Spleen (tissue), 11 donors: ENCODE measurements around the gene HEMK1. TPM values are rescaled to one million over a fixed set of nuclear protein-coding genes. Genes with fewer than 3 reads are reported as not detected.
A peak's percentile ranks its signal among the peaks of the same experiment; 100 is the strongest.

Experiments
- DNase-seq: peaks from one replicate; pipeline ENCODE4 v3.0.0-alpha.2; 2020
- H3K27ac ChIP-seq, 8 donors: fragments of 200-600 bp; sonication (generic) in 7 of 8; 1 replicate in 4 of 8; 2 replicates in 4 of 8; pipeline versions ENCODE4 v1.5.0 to v1.8.0; 2016 to 2021; ENCODE audit warnings: inconsistent platforms in 4 of 8, mild to moderate bottlenecking in 4 of 8, moderate library complexity in 1 of 8
- H3K27me3 ChIP-seq, 7 donors: fragments of 200-600 bp; sonication (generic) in 6 of 7; replicated peaks in 1 of 7; 1 replicate in 4 of 7; 2 replicates in 3 of 7; pipeline versions ENCODE4 v1.5.0 to v1.8.0; 2016 to 2021; ENCODE audit warnings: inconsistent platforms in 3 of 7, mild to moderate bottlenecking in 1 of 7
- H3K36me3 ChIP-seq, 6 donors: fragments of 200-600 bp; sonication (generic) in 5 of 6; 1 replicate in 4 of 6; 2 replicates in 2 of 6; pipeline versions ENCODE4 v1.5.0 to v1.8.0; 2016 to 2021; ENCODE audit warnings: inconsistent platforms in 2 of 6
- H3K4me1 ChIP-seq, 6 donors: fragments of 200-600 bp; sonication (generic) in 5 of 6; 1 replicate in 3 of 6; 2 replicates in 3 of 6; pipeline versions ENCODE4 v1.5.0 to v1.8.0; 2016 to 2021; ENCODE audit warnings: inconsistent platforms in 3 of 6
- H3K4me3 ChIP-seq, 8 donors: fragments of 200-600 bp; sonication (generic) in 7 of 8; 1 replicate in 4 of 8; 2 replicates in 4 of 8; pipeline versions ENCODE4 v1.5.0 to v1.8.0; 2016 to 2021; ENCODE audit warnings: inconsistent platforms in 4 of 8, mild to moderate bottlenecking in 4 of 8, moderate library complexity in 2 of 8
- H3K9me3 ChIP-seq, 8 donors: fragments of 200-600 bp; sonication (generic) in 7 of 8; 1 replicate in 4 of 8; 2 replicates in 4 of 8; pipeline versions ENCODE4 v1.5.0 to v1.8.0; 2016 to 2021; ENCODE audit warnings: inconsistent platforms in 4 of 8
- POLR2A ChIP-seq, 3 donors: fragments of 450-650 bp; IDR thresholded peaks; one replicate each; pipeline ENCODE4 v1.5.1; 2017; ENCODE audit warnings: antibody characterized with exemption in 3 of 3, mild to moderate bottlenecking in 1 of 3
- POLR2AphosphoS5 ChIP-seq, 3 donors: sonication (generic); formaldehyde crosslinking; IDR thresholded peaks; one replicate each; pipeline ENCODE4 v1.5.1; 2017; ENCODE audit warnings: antibody characterized with exemption in 3 of 3
- WGBS, 5 donors: extraction: QIAGEN DNeasy Blood & Tissue Kit in 3 of 5; methylation state at CpG; one replicate each; pipeline versions ENCODE4 v1.1.5 to v1.1.7; 2013 to 2018; 5-methylcytosine and 5-hydroxymethylcytosine counted together
- intact Hi-C: fragments of 100-400 bp; cut with DNase I; formaldehyde crosslinking; loops from one replicate; pipeline ENCODE4 v1.15.0; 2023; ENCODE audit warnings: low total_unique reads
- polyA plus RNA-seq, 3 donors: library from polyadenylated mRNA; stranded (reverse); fragments of 200-250 nt; gene quantifications; one replicate each; pipeline ENCODE4 v1.2.1, GENCODE V29; 2013
- total RNA-seq, 7 donors: library from RNA; depleted of rRNA in 3 of 7; stranded (reverse); fragments of >200 nt in 3 of 7; fragmentation: NEBNext Ultra II Directional in 4 of 7; extraction: Animal tissue kit (Norgen Biotek cat#: 25700) in 4 of 7; gene quantifications; one replicate each; pipeline versions ENCODE4 v1.1.0 to v1.2.1, GENCODE V29; 2016 to 2021
- TF ChIP-seq, protein P1 (sequence below), 11 experiments: fragments of 200-600 bp in 7 of 11; fragments of 450-650 bp in 4 of 11; sonication (generic) in 4 of 11; IDR thresholded peaks in 8 of 11; conservative IDR thresholded peaks in 3 of 11; 1 replicate in 7 of 11; 2 replicates in 4 of 11; pipeline versions ENCODE4 v1.4.0 to v1.8.0; 2016 to 2021; ENCODE audit warnings: antibody characterized with exemption in 11 of 11, inconsistent platforms in 4 of 11, mild to moderate bottlenecking in 1 of 11
- donor health status: healthy with polysubstance abuse.
- donor health status: DM: no; HTN: no; CAD: no; lungs with moderate emphysema.
- donor health status: DM: no; HTN: no; CAD: no.
- donor health status: Bipolar disorder and iron deficiency.
- donor health status: healthy.
- donor health status: DM: no; HTN: no; CAD: no.
- donor health status: DM: yes; HTN: yes; CAD: no.

Gene HEMK1
- total and polyA plus RNA-seq, 10 donors = 7.6 to 45.2 (median 20.8) TPM

DNA sequence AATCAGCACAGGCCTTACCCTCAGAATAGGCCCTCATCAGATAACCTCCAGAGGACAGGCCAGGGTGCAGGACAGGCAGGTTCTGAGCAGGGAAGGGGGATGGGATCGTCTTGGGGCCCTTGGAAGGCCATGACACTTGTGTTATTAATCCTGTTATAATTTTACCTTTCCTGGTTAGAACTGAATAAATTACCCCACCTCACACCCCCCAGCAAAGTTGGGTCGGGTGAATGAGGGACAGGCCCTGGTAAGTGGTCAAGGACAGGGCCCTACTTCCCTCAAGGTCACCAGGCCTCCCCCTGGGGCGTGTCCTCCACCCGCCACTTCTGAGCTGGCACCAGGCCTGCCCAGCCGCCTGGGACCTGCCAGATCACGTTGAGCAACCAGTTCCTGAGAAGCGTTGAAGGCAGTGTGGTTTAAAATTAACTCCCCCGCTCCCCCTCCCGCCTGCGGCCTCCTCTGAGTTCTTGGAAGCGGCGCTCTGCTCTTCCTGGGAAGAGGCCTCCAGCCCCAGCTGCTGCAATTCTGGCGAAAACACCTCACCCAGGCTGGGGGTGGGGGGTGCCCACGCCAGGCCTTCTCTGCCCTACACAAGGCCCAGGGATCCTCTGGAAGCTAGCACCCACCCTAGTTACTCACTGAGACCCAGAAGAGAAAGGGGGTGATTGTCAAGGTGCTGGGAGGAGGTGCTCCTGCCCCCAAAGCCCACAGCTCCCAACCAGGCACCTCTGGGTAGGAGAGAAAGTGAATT lies 31.7 kb downstream of the HEMK1 start:
- peak overlapping the region in 1 of 8 donors; percentile 37 for H3K4me3 ChIP-seq
- peak; percentile 96 for DNase-seq
- WGBS, 5 donors = 2 to 4% (median 3%) methylated on average over 7 to 14 of the region's 14 CpGs
- peaks cover 0 to 30% (median 9%) of the 10 kb centered on the region in 6 donors for H3K36me3 ChIP-seq
- no peaks in the 10 kb centered on the region for H3K9me3 ChIP-seq
- no peak for TF ChIP-seq POLR2A (IDR thresholded peaks at IDR 0.05)
- peak; percentile 87 to 93 (median 89) for TF ChIP-seq POLR2AphosphoS5 (IDR thresholded peaks at IDR 0.05)
- H3K27me3 ChIP-seq = no peaks in the 10 kb centered on the region
- intact Hi-C loops = no loop called here
- H3K4me1 ChIP-seq = peaks cover 47 to 78% (median 70%) of the 10 kb centered on the region in 6 donors
- peak overlapping the region; percentile 59 to 93 (median 90) for H3K27ac ChIP-seq

DNA sequence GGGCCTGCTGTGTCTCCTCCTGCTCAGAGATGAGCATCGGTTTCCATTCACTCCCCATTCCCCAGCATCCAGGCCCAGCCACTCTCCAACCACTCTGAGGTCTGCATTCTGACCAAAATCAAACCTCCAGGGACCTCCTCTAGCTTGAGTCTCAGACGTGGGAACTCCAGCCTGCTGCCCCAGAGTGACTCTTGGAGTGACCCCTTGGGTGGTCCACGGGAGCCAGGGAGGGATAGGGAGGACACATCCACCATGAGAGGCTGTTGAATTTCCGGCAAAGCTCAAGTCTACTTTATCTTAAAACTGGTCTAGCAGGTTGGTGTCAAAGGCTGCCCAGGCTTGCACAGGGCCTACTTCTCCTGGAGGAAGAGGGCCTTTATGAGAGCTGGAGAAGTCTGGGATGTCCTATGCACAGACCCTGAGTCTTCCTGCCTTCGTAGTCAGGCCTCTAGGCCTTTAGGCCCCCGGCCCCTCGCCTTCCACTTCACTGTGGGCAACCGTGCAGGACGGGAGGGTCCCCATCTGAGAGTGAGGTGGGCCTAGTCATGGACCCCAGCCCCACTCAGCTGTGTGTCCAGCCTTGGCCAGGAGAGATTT lies 33.4 kb downstream of the HEMK1 start:
- WGBS, 5 donors = 78 to 87% (median 81%) methylated on average over 9 of the region's 9 CpGs
- peaks cover 49 to 95% (median 86%) of the 10 kb centered on the region in 6 donors for H3K4me1 ChIP-seq
- intact Hi-C loops = no loop called here
- no peak for DNase-seq
- no peak overlapping the region for H3K4me3 ChIP-seq
- H3K27me3 ChIP-seq = no peaks in the 10 kb centered on the region
- no peaks in the 10 kb centered on the region for H3K9me3 ChIP-seq
- peak overlapping the region; percentile 63 to 93 (median 90) for H3K27ac ChIP-seq
- TF ChIP-seq POLR2AphosphoS5 (IDR thresholded peaks at IDR 0.05) (no peak), POLR2A (IDR thresholded peaks at IDR 0.05) (no peak)
- TF ChIP-seq, protein P1, sequence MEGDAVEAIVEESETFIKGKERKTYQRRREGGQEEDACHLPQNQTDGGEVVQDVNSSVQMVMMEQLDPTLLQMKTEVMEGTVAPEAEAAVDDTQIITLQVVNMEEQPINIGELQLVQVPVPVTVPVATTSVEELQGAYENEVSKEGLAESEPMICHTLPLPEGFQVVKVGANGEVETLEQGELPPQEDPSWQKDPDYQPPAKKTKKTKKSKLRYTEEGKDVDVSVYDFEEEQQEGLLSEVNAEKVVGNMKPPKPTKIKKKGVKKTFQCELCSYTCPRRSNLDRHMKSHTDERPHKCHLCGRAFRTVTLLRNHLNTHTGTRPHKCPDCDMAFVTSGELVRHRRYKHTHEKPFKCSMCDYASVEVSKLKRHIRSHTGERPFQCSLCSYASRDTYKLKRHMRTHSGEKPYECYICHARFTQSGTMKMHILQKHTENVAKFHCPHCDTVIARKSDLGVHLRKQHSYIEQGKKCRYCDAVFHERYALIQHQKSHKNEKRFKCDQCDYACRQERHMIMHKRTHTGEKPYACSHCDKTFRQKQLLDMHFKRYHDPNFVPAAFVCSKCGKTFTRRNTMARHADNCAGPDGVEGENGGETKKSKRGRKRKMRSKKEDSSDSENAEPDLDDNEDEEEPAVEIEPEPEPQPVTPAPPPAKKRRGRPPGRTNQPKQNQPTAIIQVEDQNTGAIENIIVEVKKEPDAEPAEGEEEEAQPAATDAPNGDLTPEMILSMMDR (IDR thresholded peaks at IDR 0.05 in 8 of 11, conservative IDR thresholded peaks at IDR 0.05 in 3 of 11) = no peak
- H3K36me3 ChIP-seq = peaks cover 0 to 46% (median 25%) of the 10 kb centered on the region in 6 donors

DNA sequence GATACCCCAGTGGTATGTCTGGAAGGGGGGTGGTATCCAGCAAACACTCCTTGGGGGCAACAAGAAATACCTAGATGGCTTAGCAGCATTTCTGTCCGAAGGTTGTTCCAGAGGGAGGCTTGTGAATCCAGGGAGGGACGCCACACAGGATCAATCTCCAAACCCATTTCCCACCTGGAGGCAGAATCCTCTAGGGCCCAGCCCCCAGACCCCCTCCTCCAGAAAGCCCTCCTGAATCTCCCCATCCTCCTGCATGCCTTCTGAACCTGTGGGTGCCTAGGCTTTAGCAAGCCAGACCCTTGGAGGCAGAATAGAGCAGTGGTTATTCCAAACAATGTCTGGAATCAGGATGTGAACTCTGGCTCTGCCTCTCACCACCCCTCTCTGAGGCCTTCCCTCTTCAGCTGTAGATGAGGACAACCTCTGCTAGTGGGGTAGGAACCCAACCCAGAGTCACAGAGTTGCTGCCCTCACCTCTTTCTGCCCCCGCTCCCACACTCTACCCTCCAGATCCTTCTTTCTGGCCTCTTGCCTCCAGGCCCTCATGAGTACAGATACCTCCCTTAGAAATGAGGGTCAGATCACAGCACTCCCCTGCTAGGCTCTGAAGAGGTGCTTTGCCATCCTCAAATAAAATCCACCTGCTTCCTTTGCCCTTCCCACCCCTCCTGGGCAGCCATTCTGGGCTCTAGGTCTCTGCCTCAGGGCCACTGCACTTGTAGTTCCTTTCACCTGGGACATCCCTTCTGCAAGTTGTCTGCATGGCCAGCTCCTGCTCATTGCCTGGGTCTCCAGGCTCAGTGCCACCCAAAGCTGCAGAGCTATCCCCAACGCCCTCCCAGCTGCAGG lies 34.2 kb downstream of the HEMK1 start:
- Histone ChIP-seq H3K27ac (peak overlapping the region in 7 of 8 donors; percentile 81 to 93 (median 91)), H3K36me3 (peaks cover 0 to 54% (median 32%) of the 10 kb centered on the region in 6 donors), H3K4me1 (peaks cover 49 to 100% (median 93%) of the 10 kb centered on the region in 6 donors), H3K27me3 (no peaks in the 10 kb centered on the region), H3K9me3 (no peaks in the 10 kb centered on the region), H3K4me3 (no peak overlapping the region)
- TF ChIP-seq POLR2AphosphoS5 (IDR thresholded peaks at IDR 0.05) (no peak), POLR2A (IDR thresholded peaks at IDR 0.05) (no peak)
- TF ChIP-seq, protein P1 (IDR thresholded peaks at IDR 0.05 in 8 of 11, conservative IDR thresholded peaks at IDR 0.05 in 3 of 11) = no peak
- intact Hi-C loops = no loop called here
- 68 to 90% (median 74%) methylated on average over 3 to 4 of the region's 4 CpGs for WGBS, 5 donors
- no peak for DNase-seq

DNA sequence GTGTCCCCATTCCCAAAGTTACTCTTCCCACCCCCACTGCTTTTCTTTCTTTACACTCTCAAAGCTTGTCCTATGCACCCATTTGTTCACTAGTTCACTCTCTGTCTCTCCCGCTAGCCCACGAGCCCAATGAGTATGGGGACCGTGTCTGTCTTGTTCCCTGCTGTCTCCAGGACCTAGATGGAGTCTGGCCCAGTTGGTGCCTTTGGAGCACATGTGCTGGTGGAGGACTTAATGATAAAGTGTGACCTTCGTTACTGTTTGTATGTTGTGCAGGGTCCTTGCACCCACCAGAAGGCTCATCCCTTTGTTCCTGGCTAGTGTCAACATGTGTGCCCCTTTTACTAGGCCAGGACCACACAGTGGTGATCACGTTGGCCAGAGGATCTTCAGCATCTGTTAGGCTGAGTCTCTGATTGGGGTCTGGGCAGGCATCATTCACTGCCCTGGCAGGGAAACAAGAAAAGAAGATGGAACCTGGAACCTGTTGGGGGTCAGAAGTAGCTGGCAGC lies 34.8 kb downstream of the HEMK1 start:
- TF ChIP-seq POLR2AphosphoS5 (IDR thresholded peaks at IDR 0.05) = no peak
- no peak for TF ChIP-seq POLR2A (IDR thresholded peaks at IDR 0.05)
- TF ChIP-seq, protein P1 (IDR thresholded peaks at IDR 0.05 in 8 of 11, conservative IDR thresholded peaks at IDR 0.05 in 3 of 11) = no peak
- Histone ChIP-seq H3K4me3 (no peak overlapping the region), H3K27ac (peak overlapping the region; percentile 19 to 93 (median 90)), H3K4me1 (peaks cover 49 to 100% (median 98%) of the 10 kb centered on the region in 6 donors), H3K9me3 (no peaks in the 10 kb centered on the region), H3K27me3 (no peaks in the 10 kb centered on the region), H3K36me3 (peaks cover 0 to 58% (median 32%) of the 10 kb centered on the region in 6 donors)
- DNase-seq = no peak
- intact Hi-C loops = no loop called here
- WGBS, 5 donors = 78 to 90% (median 83%) methylated on average over 5 of the region's 5 CpGs
